Mesodermal cell (in vitro differentiated cells): ENCODE data around the gene PSENEN. TPM values are rescaled to one million over a fixed set of nuclear protein-coding genes. Genes with fewer than 3 reads are reported as not detected.

Experiments used
- H3K27ac ChIP-seq: 2 replicates; pipeline ENCODE4 v1.7.0; 2013; ENCODE audit warnings: mild to moderate bottlenecking, low read depth, low read length, moderate library complexity; ENCODE audit not compliant: severe bottlenecking
- H3K36me3 ChIP-seq: 2 replicates; pipeline ENCODE4 v1.7.1; 2013; ENCODE audit warnings: mild to moderate bottlenecking, low read length, moderate library complexity; ENCODE audit not compliant: control insufficient read depth, insufficient read depth
- H3K4me1 ChIP-seq: one replicate; pipeline ENCODE4 v1.7.1; 2013; ENCODE audit warnings: mild to moderate bottlenecking, low read length; ENCODE audit not compliant: insufficient read depth, control insufficient read depth, poor library complexity, severe bottlenecking
- H3K4me3 ChIP-seq: 2 replicates; pipeline ENCODE4 v1.7.0; 2013; ENCODE audit warnings: low read length, control low read depth, mild to moderate bottlenecking; ENCODE audit not compliant: insufficient read depth, poor library complexity, severe bottlenecking; ENCODE audit errors: extremely low read depth
- H3K9me3 ChIP-seq: 2 replicates; pipeline ENCODE4 v1.7.1; 2013; ENCODE audit warnings: mild to moderate bottlenecking, low read length, moderate library complexity; ENCODE audit not compliant: control insufficient read depth
- WGBS, 2 experiments: methylation state at CpG; one replicate each; pipeline ENCODE4 v1.1.5; 2013; ENCODE audit warnings: missing lambda C conversion rate in 2 of 2; ENCODE audit not compliant: insufficient coverage in 2 of 2; 5-methylcytosine and 5-hydroxymethylcytosine counted together
- polyA plus RNA-seq, 2 experiments: library from polyadenylated mRNA; stranded (reverse); fragments of 50-300 nt; gene quantifications; one replicate each; pipeline ENCODE4 v1.2.3, GENCODE V29; 2013

Gene PSENEN, protein sequence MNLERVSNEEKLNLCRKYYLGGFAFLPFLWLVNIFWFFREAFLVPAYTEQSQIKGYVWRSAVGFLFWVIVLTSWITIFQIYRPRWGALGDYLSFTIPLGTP
- 79.4 TPM for polyA plus RNA-seq (2013, experiment 1 of 2)
- 70.8 TPM for polyA plus RNA-seq (2013, experiment 2 of 2)

DNA sequence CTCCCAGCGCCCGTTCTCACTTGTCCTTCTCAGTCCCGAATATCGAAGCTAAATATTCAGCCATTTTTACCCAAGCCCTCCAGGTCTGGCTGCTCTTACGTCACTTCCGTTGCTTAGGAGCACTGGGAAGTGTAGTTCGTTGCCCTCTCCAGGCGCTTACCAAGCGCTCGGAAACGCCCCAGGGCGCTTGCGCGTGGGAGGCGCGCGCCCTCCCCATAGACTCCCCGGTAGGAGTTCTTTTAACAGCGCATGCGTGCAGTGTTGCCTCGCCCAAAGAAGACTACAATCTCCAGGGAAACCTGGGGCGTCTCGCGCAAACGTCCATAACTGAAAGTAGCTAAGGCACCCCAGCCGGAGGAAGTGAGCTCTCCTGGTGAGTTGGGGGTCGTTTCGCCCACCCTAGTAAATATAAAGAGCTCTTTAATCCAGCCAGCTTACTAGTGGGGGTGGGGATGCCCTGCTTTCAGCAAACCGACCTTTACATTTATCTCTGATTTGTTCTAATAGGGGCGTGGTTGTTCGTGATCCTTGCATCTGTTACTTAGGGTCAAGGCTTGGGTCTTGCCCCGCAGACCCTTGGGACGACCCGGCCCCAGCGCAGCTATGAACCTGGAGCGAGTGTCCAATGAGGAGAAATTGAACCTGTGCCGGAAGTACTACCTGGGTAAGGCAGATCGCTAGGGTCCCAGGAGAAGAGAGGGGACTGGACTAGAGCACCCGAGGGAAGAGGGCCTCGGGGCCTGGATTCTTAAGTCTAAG is at the start of gene PSENEN, which contains the start of gene U2AF1L4:
Gene PSENEN, plus strand, starts transcription at position 324 of the 759 bp plus-strand sequence. Its CDS starts 280 bp downstream, at position 604.
Gene U2AF1L4, minus strand, starts transcription at position 91 of the 759 bp plus-strand sequence. Its CDS starts 27 bp downstream, at position 64.
- Histone ChIP-seq H3K4me3 (peak within 1 kb of the TSS; percentile 97), H3K36me3 (peaks cover 14% of the 10 kb centered on the region), H3K4me1 (peaks cover 13% of the 10 kb centered on the region), H3K9me3 (no peaks in the 10 kb centered on the region), H3K27ac (peak within 1 kb of the TSS; percentile 100)
- 1 to 2% methylated on average over 29 to 31 of the region's 40 CpGs for WGBS, 2 experiments

DNA sequence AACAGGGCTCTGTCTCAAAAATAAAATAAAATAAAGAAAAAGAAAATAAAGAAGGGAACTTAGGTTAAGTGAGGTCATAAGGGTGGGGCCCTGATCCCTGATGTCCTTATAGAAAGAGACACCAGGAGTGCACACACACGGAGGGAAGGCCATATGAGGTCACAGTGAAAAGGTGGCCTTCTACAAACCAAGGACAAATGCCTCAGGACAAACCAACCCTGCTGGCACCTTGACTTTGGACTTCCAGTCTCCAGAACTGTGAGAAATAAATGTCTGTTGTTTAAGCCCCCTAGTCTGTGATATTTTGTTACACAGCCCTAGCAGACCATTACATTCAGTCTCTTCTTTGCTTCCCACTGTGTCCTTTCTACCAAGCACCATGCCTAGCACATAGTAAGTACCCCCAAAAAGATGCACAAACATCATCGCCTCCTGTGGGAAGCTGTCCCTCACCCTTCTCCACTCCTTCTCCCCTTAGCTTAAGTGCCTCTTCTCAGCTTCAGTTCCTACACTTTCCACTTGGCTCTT is 49.5 kb upstream of the PSENEN start:
- Histone ChIP-seq H3K9me3 (no peaks in the 10 kb centered on the region), H3K4me3 (no peak overlapping the region), H3K4me1 (no peaks in the 10 kb centered on the region), H3K36me3 (no peaks in the 10 kb centered on the region), H3K27ac (no peak overlapping the region)
- WGBS, 2 experiments: 90% methylated on average over 2 of the region's 2 CpGs; no CpG with 5 or more reads in 1 of the 2 experiments

GRCh38 chr19:35696835-35697234 is 48.6 kb upstream of the PSENEN start:
- Histone ChIP-seq H3K4me3 (no peak overlapping the region), H3K27ac (no peak overlapping the region), H3K9me3 (no peaks in the 10 kb centered on the region), H3K4me1 (no peaks in the 10 kb centered on the region), H3K36me3 (no peaks in the 10 kb centered on the region)
- 72 to 93% methylated on average over 4 of the region's 4 CpGs for WGBS, 2 experiments

DNA sequence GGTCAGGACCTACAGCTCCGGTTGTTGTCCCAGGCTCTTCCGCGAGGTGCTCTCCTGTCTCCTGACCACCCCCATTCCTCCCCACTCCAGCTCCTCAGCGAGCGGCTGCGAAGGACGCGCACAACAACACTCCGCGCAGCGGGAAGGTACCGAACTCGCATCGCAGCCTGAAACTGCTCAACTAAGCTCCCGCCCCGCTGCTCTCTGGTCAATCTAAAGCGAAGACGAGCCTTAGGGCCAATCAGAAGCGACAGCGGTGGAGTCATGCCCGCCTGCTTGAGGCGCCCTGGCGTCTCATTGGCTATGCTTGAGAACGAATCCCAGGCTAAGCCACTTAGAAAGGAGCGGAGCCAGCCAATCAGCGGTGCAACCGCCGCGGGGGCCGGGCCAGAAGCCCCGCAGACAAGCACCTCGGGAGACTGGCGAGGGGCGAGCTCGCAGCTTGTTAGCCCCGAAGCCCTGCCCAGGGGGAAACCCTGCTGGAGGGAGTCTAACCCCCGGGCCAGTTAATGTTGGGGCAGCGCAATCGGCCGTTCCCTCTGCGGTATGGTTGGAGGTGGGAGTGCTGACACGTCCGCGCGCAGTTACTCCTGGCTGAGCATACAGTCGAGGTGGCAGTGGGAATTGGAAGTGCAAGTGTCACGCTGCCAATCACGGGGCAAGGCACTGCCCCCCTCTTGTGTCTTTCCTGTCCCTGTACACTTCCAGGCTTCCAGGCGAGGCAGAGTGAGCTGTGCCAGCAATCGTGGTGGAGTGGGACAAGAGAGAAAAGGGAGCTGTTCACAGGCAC is 43.0 kb upstream of the PSENEN start:
- Histone ChIP-seq H3K9me3 (no peaks in the 10 kb centered on the region), H3K4me1 (no peaks in the 10 kb centered on the region), H3K36me3 (no peaks in the 10 kb centered on the region), H3K27ac (no peak overlapping the region), H3K4me3 (peak overlapping the region; percentile 41)
- 1 to 2% methylated on average over 41 to 46 of the region's 50 CpGs for WGBS, 2 experiments

- Histone ChIP-seq H3K9me3 (no peaks in the 10 kb centered on the region), H3K4me3 (no peak overlapping the region), H3K27ac (no peak overlapping the region), H3K36me3 (no peaks in the 10 kb centered on the region), H3K4me1 (no peaks in the 10 kb centered on the region)
- WGBS, 2 experiments: 57 to 70% methylated on average over 4 to 7 of the region's 9 CpGs
Observed at GRCh38 chr19:35703343-35703742, 42.1 kb upstream of the PSENEN start.

DNA sequence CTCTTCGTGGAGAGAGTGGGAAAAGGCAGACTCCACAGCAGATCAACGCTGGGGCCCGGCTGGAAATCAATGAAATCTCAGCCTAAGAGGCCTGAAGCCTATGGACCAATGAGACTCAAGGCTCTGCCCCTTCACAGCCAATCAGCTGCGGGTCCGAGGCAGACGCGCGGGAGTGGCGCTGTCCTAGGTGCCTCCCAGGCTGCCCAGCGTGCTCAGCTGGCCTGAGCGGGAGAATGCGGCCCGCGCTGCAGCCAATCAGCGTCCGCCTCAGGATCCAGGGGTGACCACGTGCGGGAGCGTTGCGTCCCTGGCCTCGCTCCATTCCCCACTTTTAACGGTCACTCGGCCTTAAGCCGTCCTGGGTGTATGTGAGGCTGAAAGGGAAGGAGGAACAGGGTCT is 41.2 kb upstream of the PSENEN start, which contains the start of gene ZBTB32:
Gene ZBTB32, plus strand, starts transcription at position 341 of the 400 bp plus-strand sequence. CDS start 10,069 bp downstream, outside the sequence.
- no peaks in the 10 kb centered on the region for H3K36me3 ChIP-seq
- 32 to 33% methylated on average over 23 of the region's 24 CpGs for WGBS, 2 experiments
- H3K27ac ChIP-seq: no peak within 1 kb of the TSS
- H3K4me3 ChIP-seq: no peak within 1 kb of the TSS
- no peaks in the 10 kb centered on the region for H3K9me3 ChIP-seq
- H3K4me1 ChIP-seq: no peaks in the 10 kb centered on the region

- no peaks in the 10 kb centered on the region for H3K9me3 ChIP-seq
- no peak overlapping the region for H3K4me3 ChIP-seq
- 67% methylated on average over 1 of the region's 1 CpG; no CpG with 5 or more reads in 1 of the 2 experiments for WGBS, 2 experiments
Observed at GRCh38 chr19:35708391-35708790, 37.1 kb upstream of the PSENEN start.

DNA sequence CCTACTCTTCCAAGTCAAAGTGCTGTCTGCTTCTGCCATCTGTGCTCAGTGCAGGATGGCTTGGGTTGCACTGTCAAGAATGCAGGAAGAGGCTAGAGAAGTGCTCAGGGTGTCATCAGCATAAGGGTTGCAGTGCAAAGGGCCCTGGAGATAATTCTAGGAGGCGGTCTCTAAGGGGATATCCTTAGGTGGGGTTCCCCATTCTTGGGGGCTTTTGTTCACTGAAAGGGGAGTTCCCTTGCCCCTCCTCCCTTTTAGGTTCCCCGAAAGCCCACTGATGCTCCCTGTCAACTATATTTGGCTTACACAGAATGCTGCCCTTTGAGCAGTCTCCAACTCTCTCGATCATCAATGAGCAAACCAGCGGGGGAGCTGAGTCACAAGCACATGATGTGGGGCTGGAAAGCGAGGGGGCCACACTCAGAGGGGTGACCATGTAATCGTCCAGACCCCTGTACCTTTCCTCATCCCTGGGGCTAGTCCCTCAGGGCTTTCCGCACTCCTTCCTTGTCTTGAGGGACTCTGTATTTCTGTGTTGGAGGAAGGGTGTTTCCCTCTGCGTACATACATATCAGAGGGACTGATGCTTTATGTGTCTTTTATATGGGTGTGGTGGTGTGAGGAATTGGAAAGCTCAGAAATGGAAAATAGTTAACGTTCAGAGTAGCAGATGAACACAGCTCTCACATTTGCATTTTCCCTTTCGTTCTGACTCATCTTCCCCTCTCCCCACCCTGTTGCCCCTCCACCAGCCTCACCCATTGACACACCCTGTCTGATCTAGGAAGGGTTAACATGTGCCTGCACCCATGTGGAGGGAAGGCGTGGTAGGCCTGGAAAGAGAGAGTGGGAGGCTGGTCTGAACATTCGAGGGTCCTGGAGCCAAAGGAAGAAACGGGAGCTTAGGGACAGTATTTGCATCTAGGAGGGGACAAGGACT is 34.4 kb upstream of the PSENEN start:
- WGBS, 2 experiments: 45 to 55% methylated on average over 6 to 8 of the region's 13 CpGs
- Histone ChIP-seq H3K9me3 (no peaks in the 10 kb centered on the region), H3K4me3 (no peak overlapping the region), H3K36me3 (no peaks in the 10 kb centered on the region), H3K4me1 (peaks cover 8% of the 10 kb centered on the region), H3K27ac (no peak overlapping the region)

More at GRCh38 chr19:35708391-35708790, 37.1 kb upstream of the PSENEN start:
- H3K36me3 ChIP-seq: no peaks in the 10 kb centered on the region
- no peak overlapping the region for H3K27ac ChIP-seq
- H3K4me1 ChIP-seq: peaks cover 4% of the 10 kb centered on the region

DNA sequence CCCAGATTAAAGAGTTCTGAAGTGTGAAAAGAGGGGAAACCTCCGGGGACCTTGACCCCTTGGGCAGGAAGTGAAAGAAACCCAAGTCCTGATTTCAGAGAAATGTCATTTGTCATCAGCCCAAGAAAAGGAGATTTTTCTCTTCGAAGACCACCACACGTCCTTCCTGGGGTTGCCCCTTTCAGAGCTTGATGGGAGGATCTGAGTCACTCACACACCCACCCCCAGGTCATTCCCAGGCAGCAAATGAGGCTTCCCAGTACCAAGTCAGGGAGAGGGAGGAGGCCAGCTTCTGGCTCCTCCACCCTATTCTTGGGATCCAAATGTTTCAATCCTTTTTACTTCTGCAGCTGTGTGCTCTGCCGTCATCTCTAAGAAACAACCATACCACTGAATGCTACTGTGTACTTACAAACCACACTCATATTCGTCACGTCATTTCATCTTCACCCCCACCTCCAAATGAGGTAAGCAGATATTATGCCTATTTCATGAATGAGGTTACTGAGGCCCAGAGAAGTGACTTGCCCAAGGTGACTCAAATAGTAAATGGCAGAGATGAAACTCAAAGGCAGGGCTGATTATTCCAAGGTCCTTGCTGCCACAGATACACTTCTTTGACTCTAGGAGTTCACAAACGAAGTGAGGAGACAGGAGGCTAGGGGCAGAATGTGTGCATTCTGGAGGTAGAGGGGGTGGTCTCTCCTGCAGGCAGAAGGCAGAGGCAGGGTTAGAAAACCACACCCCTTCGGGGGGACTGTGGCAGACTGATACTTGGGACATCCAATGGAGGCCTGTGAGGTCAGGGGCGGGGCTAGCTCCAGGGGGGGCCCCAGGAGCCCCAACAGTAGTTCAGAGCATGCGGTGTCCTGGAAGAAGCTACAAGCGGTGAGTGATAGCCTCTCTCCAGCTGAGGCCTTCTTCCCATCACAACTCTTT is 32.6 kb upstream of the PSENEN start:
- peaks cover 8% of the 10 kb centered on the region for H3K4me1 ChIP-seq
- H3K27ac ChIP-seq: no peak overlapping the region
- no peak overlapping the region for H3K4me3 ChIP-seq
- 76 to 87% methylated on average over 6 to 9 of the region's 11 CpGs for WGBS, 2 experiments
- no peaks in the 10 kb centered on the region for H3K36me3 ChIP-seq
- no peaks in the 10 kb centered on the region for H3K9me3 ChIP-seq
